NK-92 (cell line): Measurements from ENCODE around the gene TMTC1.

Experiments used
- DNase-seq: peaks from one replicate; lab custom pipeline; 2025; ENCODE audit not compliant: unreplicated experiment; lab: John Stamatoyannopoulos, UW

TMTC1 gene

GRCh38 chr12:29545102-29545467 lies 238.7 kb downstream of the TMTC1 start:
- no peak for DNase-seq

DNA sequence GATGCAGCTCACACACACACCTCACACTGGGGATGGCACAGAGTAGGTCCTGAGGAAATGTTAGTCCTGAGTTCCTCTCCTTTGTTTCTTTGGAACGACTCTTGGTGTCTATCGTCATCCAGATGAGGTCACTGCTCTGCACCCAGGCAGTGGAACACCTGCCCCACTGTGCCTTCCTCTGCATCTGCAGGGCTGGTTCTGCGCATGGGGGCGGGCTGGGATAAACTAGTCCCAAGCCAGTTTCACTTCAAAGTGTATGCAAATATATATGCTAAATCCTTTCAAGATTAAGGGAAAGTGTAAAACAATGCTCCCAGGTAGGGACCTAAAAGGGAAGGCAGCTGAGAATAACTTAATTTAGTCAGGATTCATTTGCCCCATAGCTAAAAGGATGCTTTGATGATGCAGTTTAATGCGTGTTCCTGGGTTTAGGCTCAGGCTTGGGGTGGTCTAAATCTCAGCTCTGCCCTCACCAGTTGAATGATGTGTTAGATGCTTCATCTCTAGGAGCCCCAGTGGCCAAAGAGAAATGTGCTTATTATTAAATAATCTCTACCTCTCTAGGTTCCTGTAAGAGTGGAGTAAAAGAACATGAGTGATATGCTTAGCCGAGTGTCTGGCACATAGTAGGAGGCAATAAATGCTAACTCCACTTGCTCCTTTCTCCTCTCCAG lies 239.2 kb downstream of the TMTC1 start:
- DNase-seq, result no peak

- no peak for DNase-seq
These were observed 240.7 kb downstream of the TMTC1 start for GRCh38 chr12:29543036-29543435.

DNA sequence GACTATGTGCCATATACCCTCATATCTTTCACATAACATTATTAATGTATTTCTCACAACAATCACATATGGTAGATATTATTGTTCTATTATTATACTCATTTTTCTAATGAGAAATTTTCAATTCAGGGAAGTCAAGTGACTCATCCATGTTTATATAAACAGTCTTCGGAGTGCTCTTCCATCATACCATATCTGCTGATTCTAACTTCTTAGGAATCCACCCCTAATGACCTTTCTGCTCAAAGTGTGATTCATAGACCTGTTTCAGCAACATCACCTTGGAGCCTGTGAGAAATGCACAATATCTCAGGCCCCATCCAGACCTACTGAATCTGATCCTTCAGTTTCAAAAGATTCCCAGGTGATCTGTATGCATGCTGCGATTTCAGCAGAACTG lies 246.4 kb downstream of the TMTC1 start:
- DNase-seq, result no peak

DNA sequence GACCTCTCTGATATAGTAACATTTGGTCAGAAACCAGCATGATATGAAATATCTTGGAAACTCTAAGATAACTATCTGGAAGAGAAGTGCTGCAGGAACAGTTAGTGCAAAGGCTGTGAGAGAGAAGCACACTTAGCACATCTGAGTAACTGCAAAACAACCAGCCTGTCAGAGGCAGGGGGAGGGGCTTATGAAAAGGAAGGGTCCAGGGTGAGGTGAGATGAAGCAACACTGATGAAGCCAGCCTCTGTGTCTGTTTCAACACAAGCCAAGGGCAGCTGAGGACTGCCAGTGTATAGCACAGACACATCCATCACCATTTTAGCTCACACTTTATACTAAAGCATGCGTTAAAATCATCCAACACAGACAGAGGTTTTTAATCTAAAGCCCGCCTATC lies 248.8 kb downstream of the TMTC1 start:
- no peak for DNase-seq

DNA sequence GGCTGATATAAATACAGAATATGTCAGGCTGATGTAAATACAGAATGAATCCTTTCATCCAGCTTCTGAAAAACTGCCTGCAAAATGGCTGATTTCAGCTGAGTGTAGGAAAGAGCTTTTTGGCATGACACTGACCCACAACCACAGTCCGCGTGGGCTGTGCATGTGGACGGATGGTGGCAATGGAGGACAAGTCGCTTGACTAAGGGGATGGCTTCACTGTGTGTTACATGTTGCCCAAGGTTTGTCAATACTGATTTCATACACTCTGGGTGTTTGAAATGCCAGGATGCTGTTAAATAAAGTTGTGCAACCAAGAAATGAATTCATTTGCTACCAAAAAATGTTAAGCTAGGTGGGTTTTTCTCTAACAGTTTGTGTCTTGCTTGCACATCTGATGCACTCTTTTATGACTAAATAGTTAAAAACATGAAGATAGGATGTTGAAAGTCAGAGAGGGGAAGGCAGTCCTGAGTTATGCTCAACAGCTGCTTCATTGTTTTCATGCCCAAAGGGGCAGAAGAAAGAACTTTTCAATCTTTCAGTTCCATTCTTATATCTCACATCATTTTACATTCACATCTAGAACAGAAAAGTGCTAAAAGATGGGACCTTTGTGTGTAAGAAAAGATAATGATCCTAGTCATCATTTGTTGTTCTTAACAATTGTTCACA lies 249.8 kb downstream of the TMTC1 start:
- no peak for DNase-seq

GRCh38 chr12:29531471-29531870 lies 252.3 kb downstream of the TMTC1 start:
- no peak for DNase-seq

GRCh38 chr12:29530436-29530835 lies 253.3 kb downstream of the TMTC1 start:
- DNase-seq, result no peak

GRCh38 chr12:29528161-29528560 lies 255.6 kb downstream of the TMTC1 start:
- DNase-seq, result no peak

DNA sequence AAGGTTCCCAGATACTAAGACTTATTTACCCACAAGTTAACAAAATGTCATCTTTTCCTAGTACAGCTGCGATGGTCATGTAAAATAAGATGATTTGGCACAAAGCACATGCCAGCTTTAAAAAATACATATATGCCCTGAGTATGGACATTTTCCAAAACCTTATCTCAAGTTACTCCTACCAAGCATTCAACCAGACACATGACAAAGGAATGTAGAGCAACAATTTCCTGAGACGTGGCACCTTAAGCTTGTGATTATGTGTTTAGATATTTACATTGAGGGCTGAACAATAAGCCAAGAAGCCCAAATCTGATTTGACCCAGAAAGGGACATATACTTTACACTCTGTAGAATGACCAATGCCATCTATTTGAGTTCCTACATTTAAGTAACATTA lies 261.8 kb downstream of the TMTC1 start:
- DNase-seq, result no peak

DNA sequence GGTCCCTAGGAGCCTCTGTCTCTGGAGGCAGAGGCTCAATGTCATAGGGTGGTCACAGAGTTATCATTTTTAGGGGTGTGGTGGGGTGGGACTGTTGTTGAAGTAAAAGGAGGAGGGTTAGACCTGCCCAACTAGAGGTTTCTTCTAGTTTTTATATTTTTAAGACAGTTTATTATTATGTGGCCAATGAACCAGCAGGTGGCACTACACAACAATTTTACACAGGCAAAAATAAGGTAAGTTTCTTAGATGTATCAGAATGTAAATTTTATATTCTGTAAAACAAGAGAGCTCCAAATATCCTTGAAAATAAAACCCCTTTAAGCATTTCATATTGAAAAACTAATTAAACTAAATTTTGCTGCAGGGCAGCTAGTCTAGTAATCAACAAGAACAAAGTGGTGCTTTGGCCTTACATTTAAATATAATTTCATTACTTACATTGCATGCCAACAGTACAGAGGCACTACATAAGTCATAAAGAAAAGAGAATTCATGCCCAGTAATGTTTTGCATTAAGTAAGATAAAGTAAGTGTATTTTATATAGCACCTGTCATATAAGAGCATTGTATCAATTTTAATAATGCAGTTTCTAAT lies 264.1 kb downstream of the TMTC1 start:
- DNase-seq, result no peak

- no peak for DNase-seq
These were observed 265.3 kb downstream of the TMTC1 start for GRCh38 chr12:29518407-29518806.

DNA sequence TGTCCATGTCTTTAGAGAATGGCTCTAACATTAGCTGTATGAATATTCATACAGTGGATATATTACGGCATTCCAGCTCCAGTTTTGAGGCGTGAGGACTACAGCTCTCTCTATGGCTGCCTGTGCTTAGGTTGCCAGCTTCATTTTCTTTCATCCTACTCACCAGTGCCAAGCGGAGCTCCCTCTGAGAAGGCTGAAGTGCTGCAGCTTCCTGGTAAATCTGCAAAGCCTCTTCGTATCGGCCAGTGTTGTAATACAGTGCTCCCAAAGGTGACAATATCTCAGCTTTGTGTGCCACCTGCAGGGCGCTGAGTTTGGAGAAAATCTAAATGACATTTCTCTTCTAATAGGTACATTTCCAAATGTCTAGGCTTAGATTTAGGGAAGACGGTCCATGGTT lies 266.5 kb downstream of the TMTC1 start:
- DNase-seq, result no peak

- DNase-seq, result no peak
These were observed 267.3 kb downstream of the TMTC1 start for GRCh38 chr12:29516431-29516875.

GRCh38 chr12:29510591-29511185 lies 273.1 kb downstream of the TMTC1 start:
- DNase-seq, result no peak

DNA sequence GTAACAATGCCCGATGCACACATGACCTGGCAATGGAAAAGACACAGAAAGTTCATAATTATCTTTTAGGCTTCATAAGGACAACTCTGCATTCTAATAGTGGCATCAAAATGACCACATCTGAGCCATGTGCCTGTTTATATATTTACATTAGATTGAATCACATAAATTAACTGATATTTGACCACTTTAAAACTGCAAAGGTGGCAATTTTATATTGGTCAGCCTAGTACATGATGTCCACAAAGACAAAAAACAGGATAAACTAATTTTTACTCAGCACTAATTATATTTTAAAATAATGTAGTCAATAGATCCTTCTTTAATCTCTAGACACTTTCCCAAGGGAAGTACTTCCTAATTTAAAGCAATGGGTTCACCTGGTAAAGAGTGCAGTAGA lies 274.2 kb downstream of the TMTC1 start:
- DNase-seq, result no peak

- no peak for DNase-seq
These were observed 274.8 kb downstream of the TMTC1 start for GRCh38 chr12:29508949-29509348.

DNA sequence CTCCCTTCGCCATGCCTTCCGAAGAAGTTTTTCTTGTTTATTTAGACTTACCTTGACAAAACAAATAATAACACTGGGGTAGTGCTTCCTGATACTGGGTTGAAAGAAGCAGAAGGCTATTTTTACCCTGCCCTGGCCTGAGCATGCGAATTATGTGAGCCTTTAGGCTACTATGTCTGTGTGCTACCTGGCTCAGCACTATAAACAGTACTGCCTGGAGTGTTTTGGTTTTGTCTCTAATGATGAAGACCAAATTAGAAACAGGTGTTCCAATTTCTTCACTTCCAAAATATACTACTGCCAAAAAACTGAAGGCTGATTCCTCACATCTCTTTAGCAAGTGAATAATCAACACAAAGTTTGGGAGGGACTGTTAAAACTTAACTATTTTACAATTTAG lies 278.6 kb downstream of the TMTC1 start:
- DNase-seq, result no peak

GRCh38 chr12:29503283-29503682 lies 280.5 kb downstream of the TMTC1 start:
- DNase-seq, result no peak

DNA sequence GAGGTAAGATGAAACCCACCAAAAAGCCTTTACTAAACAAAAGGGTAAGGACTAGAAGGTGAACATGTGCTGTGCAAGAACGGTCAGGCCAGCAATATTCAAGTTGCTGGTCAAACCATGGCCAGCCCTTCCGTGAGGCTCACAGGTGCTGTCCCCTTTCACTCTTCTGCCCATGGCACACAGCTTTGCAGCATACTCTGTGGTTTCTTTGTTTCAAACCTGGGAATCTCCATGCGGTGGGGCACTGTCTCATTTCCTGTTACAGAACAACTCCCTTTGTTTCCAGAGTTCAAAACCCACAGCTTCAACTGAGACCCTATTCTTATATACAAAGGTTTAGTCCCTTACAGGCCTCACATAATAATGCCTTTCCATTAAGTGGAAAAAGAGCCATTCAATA lies 284.5 kb downstream of the TMTC1 start:
- DNase-seq, result no peak

DNA sequence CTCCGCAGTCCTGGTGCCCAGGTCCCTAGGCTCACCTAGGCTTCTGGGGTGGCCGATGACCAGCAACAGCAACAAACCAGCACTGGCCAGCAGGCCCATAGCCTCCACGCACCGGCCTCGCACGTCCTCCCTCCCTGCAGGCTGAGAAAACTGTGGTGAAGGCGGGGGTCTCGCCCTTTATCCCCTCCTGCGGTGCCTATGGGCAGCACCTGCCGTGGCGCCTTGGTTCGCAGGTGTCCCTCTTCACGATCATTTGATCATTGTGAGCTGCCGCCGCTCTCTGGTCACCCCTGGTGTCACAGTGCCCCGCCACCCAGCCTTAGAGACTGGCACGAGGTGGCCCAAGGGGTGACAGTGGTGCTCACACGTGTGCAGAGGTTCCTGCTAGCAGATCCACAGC lies 286.2 kb downstream of the TMTC1 start, which contains the start of gene OVCH1:
OVCH1 (minus strand) TSS at position 99 of the 400 bp plus-strand sequence; CDS start at position 99, 0 bp downstream.
- DNase-seq, result no peak

DNA sequence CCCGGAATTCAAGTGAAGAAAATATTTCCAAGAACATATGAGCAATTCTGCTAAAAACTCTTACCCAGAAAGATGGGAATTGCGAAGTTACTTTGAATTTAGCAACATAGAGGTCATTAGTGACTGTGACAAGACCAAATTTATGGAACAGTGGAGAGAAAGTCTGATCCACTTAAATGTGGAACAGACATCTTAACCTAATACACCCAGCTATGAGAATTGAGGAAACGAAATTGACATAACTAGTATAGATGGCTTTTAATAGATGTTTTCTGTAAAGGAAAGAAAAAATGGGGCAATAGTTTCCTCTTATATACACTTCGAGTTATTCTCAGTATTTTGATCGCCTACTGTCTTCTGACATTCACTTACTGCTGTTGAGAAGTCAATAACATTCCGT lies 290.9 kb downstream of the TMTC1 start:
- DNase-seq, result no peak
